ENCODE results near the gene LCP2. TPM values are rescaled to one million over a fixed set of nuclear protein-coding genes. Genes with fewer than 3 reads are reported as not detected.

LCP2 gene
- total RNA-seq, 1 donor from 2014 or later, result 254 TPM

DNA sequence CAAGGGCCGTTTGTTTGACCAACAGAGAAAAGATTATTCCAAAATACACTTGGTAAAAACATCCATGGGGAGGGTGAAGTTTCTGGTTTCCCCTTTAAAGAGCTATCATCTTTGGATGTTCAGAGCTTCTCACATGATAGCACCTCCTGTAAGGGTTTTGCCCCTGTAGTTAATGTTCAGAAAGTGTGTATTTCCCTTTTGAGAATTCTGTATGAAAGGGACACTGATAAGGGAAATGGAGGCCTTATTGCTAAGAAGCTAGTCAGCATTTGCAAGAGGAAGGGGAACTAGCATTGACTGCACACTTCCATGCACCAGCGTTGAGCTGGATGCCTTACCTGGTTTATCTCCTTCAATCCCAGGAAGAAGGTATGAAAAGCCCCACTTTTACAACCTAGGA is 96.3 kb downstream of the LCP2 start:
- no peaks in the 10 kb centered on the region for H3K9me3 Mint-ChIP-seq

DNA sequence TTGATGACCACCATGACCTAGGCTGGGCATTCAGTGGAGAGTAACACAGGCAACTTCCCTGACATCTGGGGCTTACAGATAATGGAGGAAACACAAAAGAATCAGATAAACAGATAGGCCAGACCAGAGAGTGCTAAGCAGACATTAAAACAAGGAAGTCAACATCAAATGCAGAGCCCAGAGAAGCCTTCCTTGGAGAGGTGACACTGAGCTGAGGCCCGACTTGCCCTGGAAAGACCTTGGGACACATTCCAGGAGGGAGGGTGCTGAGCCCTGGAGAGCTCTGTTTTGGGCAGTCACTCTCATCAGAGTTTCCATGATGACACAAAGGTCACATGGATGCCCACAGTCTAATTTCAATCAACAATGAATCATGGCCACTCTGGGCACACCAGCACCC is 96.7 kb downstream of the LCP2 start:
- H3K27me3 Mint-ChIP-seq (ENCODE audit: low read depth), result peaks cover 5% of the 10 kb centered on the region
- H3K27ac Mint-ChIP-seq, result no peak overlapping the region
- DNase-seq (ENCODE audit: low spot score), result no peak
- no peak overlapping the region for H3K4me3 Mint-ChIP-seq (ENCODE audit: low read depth)
- H3K36me3 Mint-ChIP-seq (ENCODE audit: low read depth), result no peaks in the 10 kb centered on the region
- H3K4me1 Mint-ChIP-seq (ENCODE audit: low read depth), result no peaks in the 10 kb centered on the region
- no peaks in the 10 kb centered on the region for H3K9me3 Mint-ChIP-seq
- intact Hi-C loops (cut with micrococcal nuclease), result no loop called here

More for the DNA sequence above, 96.3 kb downstream of the LCP2 start:
- Mint-ChIP-seq H3K36me3 (ENCODE audit: low read depth) (no peaks in the 10 kb centered on the region), H3K27me3 (ENCODE audit: low read depth) (peaks cover 5% of the 10 kb centered on the region), H3K27ac (no peak overlapping the region), H3K4me3 (ENCODE audit: low read depth) (no peak overlapping the region), H3K4me1 (ENCODE audit: low read depth) (no peaks in the 10 kb centered on the region)
- intact Hi-C loops (cut with micrococcal nuclease), result no loop called here
- no peak for DNase-seq (ENCODE audit: low spot score)

Other genes starting within 250 kb of the LCP2 start
- not detected in 2 replicates for gene FOXI1, start 191.9 kb downstream of the LCP2 start, total RNA-seq
- gene C5orf58, start 64.8 kb downstream of the LCP2 start, total RNA-seq, result not detected in 2 replicates
- not detected in 2 replicates for gene KCNMB1, start 91.6 kb upstream of the LCP2 start, total RNA-seq
- not detected in 2 replicates for gene KCNIP1, start 206.2 kb upstream of the LCP2 start, total RNA-seq

Measured in activated T-helper 2 cell treated with anti-CD3 and anti-CD28 coated beads, Interferon-gamma antibody, Interleukin-2, Interleukin-4, amounts not matched to agents 10 μg/mL and 5 μg/mL and 100 μg/mL, durations not matched to agents 14 hours and 24 hours and 36 hours (primary cell).